HEK293T (cell line): ENCODE results near the gene MGMT.

Experiments
- CTCF ChIA-PET: fragments of 350-600 bp; formaldehyde crosslinking; extraction: SDS; loops from one replicate; lab custom pipeline; 2021; ENCODE audit warnings: antibody characterized with exemption, inconsistent platforms; lab: Yijun Ruan, JAX
- POLR2A ChIA-PET: fragments of 350-600 bp; formaldehyde crosslinking; extraction: SDS; loops from one replicate; lab custom pipeline; 2020; ENCODE audit warnings: antibody characterized with exemption, inconsistent platforms; lab: Yijun Ruan, JAX
- DNase-seq: peaks from one replicate; pipeline ENCODE4 v3.0.0; 2012; ENCODE audit warnings: mixed read lengths; ENCODE audit errors: extremely low spot score
- ARNT ChIP-seq: fragments of 450-650 bp; IDR thresholded peaks from 2 replicates; pipeline ENCODE4 v1.6.1; 2017; ENCODE audit warnings: mild to moderate bottlenecking
- BHLHE40 ChIP-seq: fragments of 450-650 bp; IDR thresholded peaks from 2 replicates; pipeline ENCODE4 v1.6.1; 2016; ENCODE audit warnings: mild to moderate bottlenecking, moderate library complexity, borderline replicate concordance
- CTBP1 ChIP-seq: fragments of 450-650 bp; IDR thresholded peaks from 2 replicates; pipeline ENCODE4 v1.6.1; 2016; ENCODE audit warnings: borderline replicate concordance
- ELF4 ChIP-seq: fragments of 450-650 bp; IDR thresholded peaks from 2 replicates; pipeline ENCODE4 v1.6.1; 2017; ENCODE audit warnings: antibody characterized with exemption
- FOXA1 ChIP-seq: fragments of 450-650 bp; IDR thresholded peaks from 2 replicates; pipeline ENCODE4 v1.6.1; 2016; ENCODE audit warnings: mild to moderate bottlenecking
- FOXK2 ChIP-seq: fragments of 450-650 bp; IDR thresholded peaks from 2 replicates; pipeline ENCODE4 v1.6.1; 2016; ENCODE audit warnings: mild to moderate bottlenecking
- FOXM1 ChIP-seq: fragments of 450-650 bp; IDR thresholded peaks from 2 replicates; pipeline ENCODE4 v1.6.1; 2017; ENCODE audit warnings: mild to moderate bottlenecking, borderline replicate concordance
- HDGF ChIP-seq: fragments of 450-650 bp; IDR thresholded peaks from 2 replicates; pipeline ENCODE4 v1.6.1; 2017; ENCODE audit warnings: antibody characterized with exemption, borderline replicate concordance
- L3MBTL2 ChIP-seq: fragments of 450-650 bp; conservative IDR thresholded peaks from 2 replicates; pipeline ENCODE4 v1.6.1; 2016; ENCODE audit warnings: mild to moderate bottlenecking
- LEF1 ChIP-seq: fragments of 450-650 bp; IDR thresholded peaks from 2 replicates; pipeline ENCODE4 v1.6.1; 2017; ENCODE audit warnings: mild to moderate bottlenecking, borderline replicate concordance
- NFRKB ChIP-seq: fragments of 450-650 bp; IDR thresholded peaks from 2 replicates; pipeline ENCODE4 v1.6.1; 2016; ENCODE audit warnings: mild to moderate bottlenecking, moderate library complexity
- PKNOX1 ChIP-seq: fragments of 450-650 bp; IDR thresholded peaks from 2 replicates; pipeline ENCODE4 v1.6.1; 2016
- SP1 ChIP-seq: fragments of 450-650 bp; IDR thresholded peaks from 2 replicates; pipeline ENCODE4 v1.6.1; 2017
- SUZ12 ChIP-seq: fragments of 450-650 bp; IDR thresholded peaks from 2 replicates; pipeline ENCODE4 v1.6.1; 2016; ENCODE audit warnings: mild to moderate bottlenecking
- TARDBP ChIP-seq: fragments of 450-650 bp; IDR thresholded peaks from 2 replicates; pipeline ENCODE4 v1.6.1; 2016
- ZNF384 ChIP-seq: fragments of 450-650 bp; IDR thresholded peaks from 2 replicates; pipeline ENCODE4 v1.6.1; 2016

MGMT gene

GRCh38 chr10:129659508-129660268, 192.6 kb downstream of the MGMT start:
- TF ChIP-seq BHLHE40: no peak
- TF ChIP-seq LEF1: no peak
- no peak for TF ChIP-seq CTBP1
- TF ChIP-seq ZNF384: no peak
- TF ChIP-seq FOXM1: no peak
- no peak for TF ChIP-seq FOXA1
- no peak for TF ChIP-seq SUZ12
- no peak for TF ChIP-seq TARDBP
- TF ChIP-seq SP1: no peak
- TF ChIP-seq NFRKB: no peak
- no peak for TF ChIP-seq ARNT
- TF ChIP-seq PKNOX1: no peak
- no peak for TF ChIP-seq FOXK2
- no peak for TF ChIP-seq L3MBTL2
- TF ChIP-seq ELF4: no peak
- TF ChIP-seq HDGF: no peak
- no peak for DNase-seq
- ChIA-PET POLR2A (no interaction called here), CTCF (interaction anchor here (0.6 kb wide), 1 partner anchor 1149 kb away, joined by 3 read pairs; no protein-coding TSS in a partner anchor)

- POLR2A ChIA-PET: no interaction called here
- CTCF ChIA-PET: no interaction called here
- no peak for DNase-seq
- TF ChIP-seq FOXK2 (no peak), NFRKB (no peak), ELF4 (no peak), SUZ12 (no peak), ARNT (no peak), L3MBTL2 (no peak), LEF1 (no peak)
Measured at GRCh38 chr10:129660569-129660968, 193.5 kb downstream of the MGMT start.

- no peak for TF ChIP-seq FOXK2
- CTCF ChIA-PET: no interaction called here
- DNase-seq: no peak
- POLR2A ChIA-PET: no interaction called here
Measured at GRCh38 chr10:129662426-129662825, 195.4 kb downstream of the MGMT start.

- CTCF ChIA-PET: no interaction called here
Measured at GRCh38 chr10:129670124-129670523, 203.1 kb downstream of the MGMT start.

GRCh38 chr10:129673292-129673691, 206.3 kb downstream of the MGMT start:
- POLR2A ChIA-PET: no interaction called here
- CTCF ChIA-PET: no interaction called here

More at GRCh38 chr10:129670124-129670523, 203.1 kb downstream of the MGMT start:
- no peak for DNase-seq
- POLR2A ChIA-PET: no interaction called here
- no peak for TF ChIP-seq SUZ12
- TF ChIP-seq HDGF: no peak
- TF ChIP-seq ELF4: no peak
- no peak for TF ChIP-seq NFRKB

GRCh38 chr10:129675027-129675769, 208.2 kb downstream of the MGMT start:
- ChIA-PET CTCF (no interaction called here), POLR2A (no interaction called here)
- TF ChIP-seq LEF1 (no peak), FOXA1 (no peak), CTBP1 (no peak), ZNF384 (no peak)
- DNase-seq: no peak

More at GRCh38 chr10:129673292-129673691, 206.3 kb downstream of the MGMT start:
- TF ChIP-seq FOXA1: no peak
- TF ChIP-seq NFRKB: no peak
- no peak for TF ChIP-seq ZNF384
- TF ChIP-seq FOXK2: no peak
- no peak for TF ChIP-seq ARNT
- no peak for TF ChIP-seq TARDBP
- DNase-seq: no peak

- CTCF ChIA-PET: no interaction called here
- POLR2A ChIA-PET: no interaction called here
- DNase-seq: no peak
- no peak for TF ChIP-seq HDGF
- no peak for TF ChIP-seq L3MBTL2
- no peak for TF ChIP-seq NFRKB
- TF ChIP-seq ELF4: no peak
- TF ChIP-seq FOXK2: no peak
- no peak for TF ChIP-seq BHLHE40
- no peak for TF ChIP-seq FOXM1
- TF ChIP-seq PKNOX1: no peak
- no peak for TF ChIP-seq FOXA1
- TF ChIP-seq SUZ12: no peak
- TF ChIP-seq LEF1: no peak
- TF ChIP-seq ARNT: no peak
- no peak for TF ChIP-seq ZNF384
- no peak for TF ChIP-seq TARDBP
- no peak for TF ChIP-seq CTBP1
- TF ChIP-seq SP1: no peak
Measured at GRCh38 chr10:129676014-129676413, 209.0 kb downstream of the MGMT start.
